ENCODE data around the gene RIMBP2.

RIMBP2 gene

DNA sequence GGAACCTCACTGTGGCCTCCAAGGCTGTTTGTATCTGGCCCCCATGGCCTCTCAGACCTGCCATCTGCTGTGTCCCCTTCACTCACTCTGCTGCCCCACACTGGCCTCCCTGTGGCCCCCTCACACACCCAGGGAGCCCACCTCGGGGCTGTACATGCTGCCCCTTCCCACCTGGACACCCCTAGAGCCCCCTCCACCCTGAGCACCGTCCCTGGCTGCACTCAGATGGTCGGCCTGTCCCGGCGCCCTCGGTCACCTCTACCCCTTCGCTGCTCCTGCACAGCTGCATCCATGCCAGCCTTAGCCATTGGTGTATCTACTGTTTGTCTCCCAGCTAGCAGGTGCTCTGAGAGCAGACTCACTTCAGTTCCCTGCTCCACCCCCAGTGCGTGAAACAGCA is 144.4 kb downstream of the RIMBP2 start:
- DNase-seq (ENCODE audit: low spot score) = no peak

DNA sequence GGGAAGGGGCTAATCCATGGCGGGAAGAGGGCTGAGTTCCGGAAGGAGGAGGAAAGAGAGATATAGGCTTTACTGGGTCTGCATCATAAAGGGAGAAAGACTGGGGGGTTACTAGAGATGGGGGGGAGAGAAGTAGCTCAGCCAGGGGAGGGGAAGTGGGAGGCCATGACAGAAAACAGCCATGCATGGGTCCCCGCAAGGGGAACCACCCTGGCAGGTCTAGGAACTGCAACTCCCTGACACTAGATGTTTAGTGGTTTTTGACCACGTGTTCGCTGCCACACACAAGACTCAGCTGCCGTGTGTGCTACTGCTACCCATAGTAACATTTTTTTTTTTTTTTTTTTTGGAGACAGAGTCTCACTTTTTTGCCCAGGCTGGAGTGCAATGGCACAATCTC is 145.0 kb downstream of the RIMBP2 start:
- DNase-seq (ENCODE audit: low spot score) = no peak

DNA sequence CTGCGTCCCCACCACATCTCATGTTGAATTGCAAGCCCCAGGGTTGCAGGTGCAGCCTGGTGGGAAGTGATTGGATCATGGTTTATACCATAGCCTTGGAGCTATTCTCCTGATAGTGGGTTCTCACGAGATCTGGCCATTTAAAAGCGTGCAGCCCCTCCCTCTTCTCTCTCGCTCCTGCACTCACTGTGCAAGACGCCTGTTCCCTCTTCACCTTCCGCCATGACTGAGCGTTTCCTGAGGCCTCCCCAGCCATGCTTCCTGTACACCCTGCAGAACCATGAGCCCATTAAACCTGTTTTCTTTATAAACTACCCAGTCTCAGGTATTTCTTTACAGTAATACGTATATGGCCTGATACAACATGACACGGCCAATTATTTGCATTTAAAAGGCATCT is 146.6 kb downstream of the RIMBP2 start:
- DNase-seq (ENCODE audit: low spot score) = no peak

DNA sequence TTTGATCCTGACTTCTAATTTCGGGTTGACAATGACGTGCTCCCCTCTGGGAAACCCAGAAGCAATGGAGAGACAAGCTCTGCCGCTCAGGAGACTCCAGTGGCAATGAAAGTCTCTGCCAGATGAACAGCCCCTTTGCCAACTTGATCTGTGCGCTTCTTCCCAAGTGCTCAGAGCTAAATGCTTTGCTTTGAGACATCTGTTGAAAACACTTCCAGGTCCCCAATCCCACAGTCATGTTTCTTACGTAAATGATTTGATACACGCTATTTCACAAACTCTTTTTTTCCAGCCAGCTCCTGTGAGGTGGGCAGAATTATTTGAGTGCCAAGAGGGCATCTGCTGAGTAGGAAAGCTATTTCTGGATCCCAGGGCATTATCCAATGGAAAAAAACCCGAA is 147.6 kb downstream of the RIMBP2 start:
- no peak for DNase-seq (ENCODE audit: low spot score)

DNA sequence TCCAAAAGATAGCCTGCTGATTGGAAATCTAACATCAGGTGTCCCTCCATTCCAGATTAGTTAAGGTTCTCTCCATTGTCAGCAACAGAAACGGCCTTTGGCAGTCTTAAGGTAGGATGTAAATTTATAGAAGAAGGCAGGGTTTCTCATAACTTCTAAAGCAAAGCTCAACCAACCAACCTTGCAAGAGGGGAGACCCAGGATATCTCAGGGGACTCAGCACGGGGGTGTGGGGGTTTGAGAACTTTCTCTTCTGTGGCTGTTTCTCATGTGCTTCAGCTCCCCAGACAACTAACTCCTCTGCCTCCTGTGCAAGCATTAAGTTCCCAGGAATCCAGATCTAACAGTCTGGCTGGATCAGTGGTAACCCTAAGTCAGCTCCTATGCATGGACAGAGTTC is 148.1 kb downstream of the RIMBP2 start:
- DNase-seq (ENCODE audit: low spot score) = no peak

DNA sequence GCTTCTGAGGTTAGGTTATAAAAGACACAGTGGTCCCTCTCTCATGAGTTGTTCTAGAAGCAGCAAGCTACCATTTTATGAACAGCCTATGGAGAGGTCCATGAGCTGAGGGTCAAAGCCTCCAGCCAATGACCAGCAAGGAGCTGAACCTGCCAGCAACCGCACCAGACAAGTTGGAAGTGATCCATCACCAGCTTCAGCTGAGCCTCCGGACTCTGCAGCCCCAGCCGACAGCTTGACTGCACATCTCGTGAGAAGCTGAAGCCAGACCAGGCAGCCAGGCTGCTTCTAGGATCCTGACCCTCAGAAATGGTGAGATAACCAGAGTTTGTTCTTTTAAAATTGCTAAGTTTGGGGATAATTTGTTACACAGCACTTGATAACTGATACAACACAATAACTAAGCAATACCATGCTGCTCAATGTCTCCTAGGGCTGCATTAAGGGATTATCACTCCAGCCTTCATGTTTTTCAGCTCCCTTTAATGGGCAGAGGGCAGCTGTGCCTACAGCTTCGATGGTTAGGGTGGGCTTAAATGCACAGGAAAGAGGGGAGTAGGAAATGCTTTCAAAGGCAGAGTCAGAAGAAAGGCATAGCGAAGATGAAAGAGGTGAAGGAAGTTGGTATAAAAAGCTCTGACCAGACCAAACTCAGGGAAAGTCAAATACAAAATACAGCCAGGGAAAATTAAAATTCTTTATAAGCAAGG is 149.5 kb downstream of the RIMBP2 start:
- DNase-seq (ENCODE audit: low spot score) = no peak

DNA sequence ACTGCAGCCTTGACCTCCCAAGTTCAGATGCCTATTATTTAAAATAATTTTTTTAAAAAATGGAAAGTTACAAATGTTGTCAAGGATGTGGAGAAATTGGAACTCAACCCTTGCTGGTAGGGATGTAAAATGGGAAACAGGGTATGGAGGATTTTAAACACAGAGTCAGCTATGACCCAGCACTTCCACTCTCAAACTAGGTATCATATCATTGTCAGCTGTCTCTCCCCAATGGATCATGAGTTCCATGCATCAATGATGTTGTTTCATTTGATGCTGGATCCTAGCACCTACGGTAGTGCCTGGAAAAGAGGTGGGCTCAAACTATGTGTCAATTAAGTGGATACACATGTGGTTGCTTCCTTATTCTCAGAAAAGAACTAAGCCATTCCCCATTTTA is 150.9 kb downstream of the RIMBP2 start:
- DNase-seq (ENCODE audit: low spot score) = no peak

DNA sequence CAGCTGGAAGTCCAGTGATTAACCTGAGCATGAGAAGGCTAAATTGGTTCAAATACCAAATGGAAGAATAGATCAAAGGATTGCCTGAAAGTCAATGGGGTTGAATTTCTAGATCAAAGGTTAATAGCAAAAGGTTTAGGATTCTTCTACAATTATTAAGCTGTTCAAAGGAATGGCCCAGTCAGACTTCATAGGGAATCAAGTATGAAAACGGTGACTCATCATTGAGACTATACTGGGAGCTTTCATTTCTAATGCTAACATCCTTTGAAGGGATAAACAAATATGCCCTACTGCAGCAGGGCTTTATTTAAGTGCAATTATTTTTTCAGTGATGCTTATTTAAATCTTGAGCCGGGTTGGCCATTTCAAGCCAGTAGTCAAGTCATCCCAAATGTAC is 152.8 kb downstream of the RIMBP2 start:
- DNase-seq (ENCODE audit: low spot score) = no peak

DNA sequence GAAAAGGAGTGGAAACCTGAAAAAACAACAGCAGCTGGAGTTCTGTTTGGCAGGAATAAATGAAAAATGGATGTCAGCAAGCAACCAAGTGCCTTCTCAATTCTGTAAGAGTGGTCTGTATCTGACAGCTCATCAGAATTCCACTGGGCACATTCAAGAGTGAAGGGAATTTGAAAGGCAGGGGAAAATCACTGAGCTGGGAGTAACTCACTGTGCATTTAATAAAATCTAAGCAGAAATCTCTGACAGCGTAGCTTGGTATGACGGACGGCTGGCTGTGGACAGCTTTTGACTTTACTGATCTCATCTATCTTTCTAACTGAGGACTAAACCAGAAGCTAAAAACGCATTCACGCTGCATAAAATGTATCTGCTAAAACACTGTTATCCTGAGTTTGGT is 153.4 kb downstream of the RIMBP2 start:
- DNase-seq (ENCODE audit: low spot score) = no peak

DNA sequence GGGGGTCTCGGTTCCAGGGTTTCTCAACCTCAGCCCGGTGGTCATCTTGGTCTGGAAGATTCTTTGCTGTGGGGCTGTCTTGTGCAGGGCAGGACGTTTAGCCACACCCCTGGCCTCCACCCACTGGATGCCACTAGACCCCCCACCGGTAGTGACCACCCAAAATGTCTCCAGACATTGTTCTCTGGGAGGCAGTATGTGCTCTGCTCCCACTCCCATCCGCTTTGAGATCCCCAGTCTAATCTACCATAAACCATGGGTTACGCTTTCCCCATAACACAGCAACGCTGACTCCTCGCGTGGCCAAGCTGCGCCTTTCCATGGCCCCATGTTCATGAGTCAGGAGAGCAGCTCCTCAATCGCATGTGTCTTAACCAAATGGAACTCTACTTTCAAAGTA is 155.8 kb downstream of the RIMBP2 start:
- no peak for DNase-seq (ENCODE audit: low spot score)

DNA sequence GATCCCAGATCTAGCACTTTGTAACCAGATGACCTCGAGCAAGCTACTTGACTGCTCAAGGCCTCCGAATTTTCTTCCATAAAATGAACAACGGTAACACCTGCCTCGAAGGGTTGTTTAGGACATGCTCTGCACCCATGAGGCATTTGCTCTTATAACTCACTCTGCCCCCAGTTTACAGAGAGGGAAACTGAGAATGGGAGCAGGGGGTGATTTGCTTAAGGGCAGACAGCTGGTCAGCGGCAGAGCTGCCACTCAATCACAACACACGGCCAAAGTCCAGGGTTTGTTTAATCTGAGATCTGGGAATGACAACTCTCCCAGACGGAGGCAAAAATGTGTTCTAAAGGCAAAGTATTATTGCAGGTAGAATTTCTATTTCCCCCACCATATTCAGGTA is 156.3 kb downstream of the RIMBP2 start:
- no peak for DNase-seq (ENCODE audit: low spot score)

DNA sequence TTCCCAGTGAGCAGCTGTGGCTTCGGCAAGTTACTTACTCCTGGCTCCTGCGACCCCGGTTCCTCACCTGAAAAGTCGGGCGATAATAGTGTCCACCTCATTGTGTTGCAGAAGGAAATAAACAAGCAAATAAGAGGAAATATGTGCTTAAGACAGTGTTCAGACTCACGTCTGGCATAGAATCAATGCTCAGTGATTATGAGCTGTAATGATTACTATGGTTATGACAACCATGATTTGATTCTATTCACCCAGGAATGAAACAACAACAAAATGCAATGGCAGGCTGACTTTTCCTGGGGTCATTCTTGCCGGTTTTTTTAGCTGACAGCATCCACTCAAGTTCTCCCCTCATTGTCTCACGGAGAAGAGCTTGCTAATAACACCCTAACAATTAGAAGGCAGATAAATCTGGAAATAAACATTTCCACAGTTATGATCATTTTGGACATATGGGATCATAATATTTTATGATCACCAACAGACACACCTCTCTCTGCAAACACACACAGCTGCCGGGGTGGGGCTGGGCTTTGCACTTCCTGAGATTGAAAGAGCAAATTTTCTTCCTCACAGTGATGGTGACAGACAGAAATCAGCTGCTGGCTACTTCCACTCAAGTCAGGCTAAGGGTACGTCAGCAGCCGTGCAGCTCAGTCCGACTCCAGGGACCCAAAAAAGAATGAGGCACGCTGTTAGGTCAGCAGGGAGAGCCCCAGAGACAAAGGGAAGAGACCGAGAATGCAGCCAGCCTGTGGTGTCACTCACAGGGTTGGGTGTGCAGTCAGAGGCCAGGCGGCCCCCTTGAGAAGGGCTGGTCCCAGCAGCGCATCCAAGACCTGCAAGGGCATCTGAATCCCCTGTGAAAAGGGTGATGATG is 158.0 kb downstream of the RIMBP2 start:
- DNase-seq (ENCODE audit: low spot score) = no peak

DNA sequence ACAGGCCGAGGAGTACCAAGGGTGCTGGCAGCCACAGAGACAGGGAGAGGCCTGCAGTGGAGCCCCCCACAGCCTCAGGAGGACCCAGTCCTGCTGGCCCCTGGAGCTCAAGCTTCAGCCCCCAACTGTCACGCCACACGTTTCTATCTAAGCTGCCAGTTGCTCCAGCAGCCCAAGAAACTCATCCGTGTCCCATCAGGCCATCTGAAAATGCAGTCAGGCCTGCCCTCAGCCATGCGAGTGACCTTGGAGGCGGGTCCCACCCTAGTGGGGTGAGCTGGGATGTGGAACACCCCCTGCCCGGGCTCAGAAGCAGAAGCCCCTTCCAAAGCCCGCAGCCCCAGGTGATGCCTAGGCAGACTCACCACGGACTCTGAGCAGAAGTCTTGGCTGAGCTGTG is 158.9 kb downstream of the RIMBP2 start:
- DNase-seq (ENCODE audit: low spot score) = no peak

DNA sequence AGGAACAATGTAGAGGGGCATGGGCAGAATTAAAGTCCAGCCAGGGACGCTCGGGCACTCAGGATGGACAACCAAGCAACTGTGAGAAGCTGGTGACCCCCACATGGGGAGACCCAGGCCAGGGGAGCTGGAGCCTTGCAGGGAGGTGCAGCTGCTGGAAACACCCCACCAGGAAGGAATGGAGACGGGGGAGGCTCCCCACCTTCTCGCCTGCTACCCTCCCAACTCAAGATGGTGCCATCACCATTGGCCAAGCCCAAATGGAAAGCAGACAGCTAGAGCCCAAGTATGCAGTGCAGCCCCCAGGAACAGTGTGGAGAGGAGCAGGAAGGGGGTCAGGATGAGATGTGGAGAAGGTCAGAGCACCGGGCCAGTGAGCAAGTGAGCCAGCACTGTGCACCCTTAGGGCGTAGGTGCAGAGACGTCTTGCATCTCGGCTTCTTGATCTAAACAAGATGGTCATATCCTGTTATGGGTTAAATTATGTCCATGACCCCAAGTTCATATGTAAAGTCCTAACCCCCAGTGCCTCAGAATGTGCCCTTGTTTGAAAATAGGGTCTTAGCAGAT is 159.5 kb downstream of the RIMBP2 start:
- DNase-seq (ENCODE audit: low spot score) = no peak

DNA sequence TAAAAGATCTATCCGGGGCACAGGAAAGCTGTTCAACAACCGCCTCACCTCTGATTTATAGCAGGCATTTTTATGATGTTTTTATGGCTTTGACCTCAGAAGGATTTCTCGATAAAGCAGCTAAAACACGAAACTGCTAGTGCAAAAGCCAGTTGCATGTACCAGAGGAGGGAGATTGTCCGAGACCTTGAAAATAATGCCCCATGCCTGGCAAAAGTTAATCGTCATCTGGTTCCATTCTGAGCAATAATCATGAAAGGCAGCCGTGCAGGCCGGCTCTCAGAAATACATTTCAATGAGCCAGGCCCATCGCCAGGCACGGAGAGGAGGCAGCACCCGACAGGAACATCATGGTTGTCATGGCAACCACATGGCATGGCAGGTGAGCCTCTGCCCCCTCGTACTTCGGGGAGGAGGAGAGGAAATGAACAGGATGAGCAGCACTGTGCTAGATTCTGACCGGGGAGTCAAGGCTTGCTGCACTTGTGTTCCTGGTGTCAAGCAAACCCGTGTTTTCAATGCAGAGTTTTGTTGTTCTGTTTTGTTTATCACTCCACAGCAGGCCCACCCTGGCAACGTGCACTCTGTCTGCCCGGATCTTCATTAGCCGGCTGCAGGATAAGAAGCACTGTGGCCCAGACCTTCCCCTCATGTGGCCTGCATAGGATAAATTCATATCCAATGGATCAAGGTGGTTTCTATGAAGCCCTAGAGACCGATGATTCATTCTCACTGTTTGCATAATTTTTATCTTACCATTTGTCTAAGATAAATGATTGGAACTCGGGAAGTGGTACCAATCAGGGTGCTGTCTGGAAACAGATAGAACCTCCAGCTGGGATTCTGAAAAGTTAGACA is 160.2 kb downstream of the RIMBP2 start:
- no peak for DNase-seq (ENCODE audit: low spot score)

DNA sequence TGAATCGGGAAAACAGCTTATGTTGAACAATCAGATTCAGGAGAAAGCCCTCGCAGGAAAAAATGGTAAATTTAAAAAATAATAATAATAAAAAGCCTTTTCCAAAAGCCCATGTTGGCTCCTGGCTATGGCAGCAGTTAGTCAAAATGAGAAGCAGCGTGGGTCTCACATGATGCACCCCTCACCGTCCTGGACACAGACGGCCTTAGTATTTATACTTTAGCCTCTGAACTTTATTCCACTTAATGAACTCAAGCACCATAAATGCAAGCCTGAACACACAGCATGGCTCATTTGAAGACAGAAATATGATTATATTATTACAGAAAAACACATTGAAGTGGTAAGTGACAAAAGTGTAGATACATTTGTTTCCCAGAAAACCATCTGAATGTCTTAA is 160.9 kb downstream of the RIMBP2 start:
- no peak for DNase-seq (ENCODE audit: low spot score)

DNA sequence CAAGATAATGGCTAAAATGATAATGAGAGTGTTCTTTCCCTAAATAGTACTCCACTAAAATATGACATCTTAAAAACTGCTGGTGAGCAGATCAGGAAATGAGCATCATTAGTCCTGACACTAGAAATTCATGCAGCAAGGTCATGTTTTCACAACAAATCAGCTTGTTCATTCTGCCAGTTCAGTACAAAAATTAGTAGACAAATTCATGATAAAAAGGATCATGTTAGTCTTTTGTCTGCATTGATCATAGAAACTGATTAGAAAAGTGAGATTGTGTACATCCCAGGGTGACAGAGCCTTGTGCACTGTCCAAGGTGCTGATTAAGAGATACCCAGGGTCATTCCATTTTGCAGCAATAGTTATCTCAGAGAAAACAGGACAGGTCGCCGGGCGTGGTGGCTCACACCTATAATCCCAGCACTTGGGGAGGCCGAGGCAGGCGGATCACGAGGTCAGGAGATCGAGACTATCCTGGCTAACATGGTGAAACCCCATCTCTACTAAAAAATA is 163.6 kb downstream of the RIMBP2 start:
- DNase-seq (ENCODE audit: low spot score) = no peak

DNA sequence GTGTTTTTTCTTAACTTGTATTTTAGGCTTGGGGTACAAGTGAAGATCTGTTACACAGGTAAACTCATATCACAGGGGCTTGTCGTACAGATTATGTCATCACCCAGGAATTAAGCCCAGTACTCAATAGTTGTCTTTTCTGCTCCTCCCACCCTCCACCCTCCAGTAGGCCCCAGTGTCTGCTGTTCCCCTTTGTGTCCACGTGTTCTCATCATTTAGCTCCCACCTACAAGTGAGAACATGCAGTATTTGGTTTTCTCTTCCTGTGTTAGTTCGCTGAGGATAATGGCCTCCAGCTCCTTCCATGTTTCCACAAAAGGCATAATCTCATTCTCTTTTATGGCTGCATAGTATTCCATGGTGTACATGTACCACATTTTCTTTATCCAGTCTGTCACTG is 166.7 kb downstream of the RIMBP2 start:
- DNase-seq (ENCODE audit: low spot score) = no peak

DNA sequence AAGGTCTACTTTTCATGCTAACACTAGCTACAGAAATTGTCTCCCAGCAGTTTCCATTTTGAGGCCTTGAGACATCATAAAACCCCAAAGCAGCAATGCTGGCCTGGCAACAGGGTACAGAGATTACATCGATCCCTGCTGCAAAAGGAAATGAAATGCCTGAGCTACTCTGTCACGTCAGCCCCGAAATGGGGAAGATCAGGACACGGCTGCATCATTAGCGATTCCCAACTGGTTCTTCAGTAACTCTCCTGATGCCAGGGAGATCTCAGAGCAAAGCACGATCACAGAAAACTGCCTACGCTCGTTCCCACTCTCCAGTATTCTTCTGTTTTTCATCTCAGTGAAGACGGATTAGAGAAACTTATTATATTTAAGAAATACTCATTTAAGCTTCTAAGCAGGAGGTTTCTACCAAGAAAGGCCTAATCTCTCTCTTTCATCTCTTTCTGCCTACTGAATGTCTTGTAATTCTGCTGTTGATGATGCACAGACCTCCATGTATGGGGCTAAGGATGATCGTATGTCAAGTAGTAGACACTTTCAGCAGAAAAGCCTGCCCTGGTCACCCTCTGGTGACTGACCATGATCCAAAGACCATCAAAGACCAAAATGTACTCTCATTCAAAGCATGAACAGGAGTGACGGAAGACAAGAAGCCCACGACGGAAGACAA is 168.5 kb downstream of the RIMBP2 start:
- DNase-seq (ENCODE audit: low spot score) = no peak

DNA sequence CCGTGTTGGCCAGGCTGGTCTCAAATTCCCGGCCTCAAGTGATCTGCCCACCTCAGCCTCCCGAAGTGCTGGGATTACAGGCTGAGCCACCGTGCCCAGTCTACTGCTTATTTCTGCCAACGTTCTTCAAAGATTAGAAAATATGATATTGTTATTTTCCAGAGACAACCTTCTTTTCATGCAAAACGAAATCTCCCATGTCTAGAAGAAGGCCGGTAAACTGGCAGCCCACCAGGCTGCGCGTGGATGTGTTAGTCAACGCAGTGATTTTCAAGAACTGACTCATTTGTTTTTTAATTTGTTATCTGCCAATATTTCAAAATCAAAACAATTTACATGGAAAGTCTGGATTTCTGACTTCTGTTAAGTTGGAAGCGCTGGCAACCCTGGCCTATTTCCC is 169.6 kb downstream of the RIMBP2 start:
- no peak for DNase-seq (ENCODE audit: low spot score)

DNA sequence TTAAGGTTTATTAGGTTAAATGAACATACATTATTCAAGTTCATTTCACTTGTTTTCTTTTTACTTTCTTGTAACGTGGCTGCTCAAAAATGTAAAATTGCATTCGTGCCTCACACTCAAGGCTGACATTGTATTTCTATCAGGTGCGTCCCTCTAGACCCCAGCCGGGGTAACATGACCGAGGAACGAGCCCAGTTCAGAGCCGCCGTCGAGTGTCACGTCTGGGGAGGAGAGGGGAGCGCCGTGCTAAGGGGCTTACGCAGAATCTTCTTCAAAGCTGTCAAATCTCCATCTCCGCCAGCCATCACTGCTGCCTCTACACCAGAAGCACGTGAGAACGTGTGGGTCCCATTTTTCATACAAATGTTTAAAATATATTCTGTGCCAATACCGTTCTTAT is 170.6 kb downstream of the RIMBP2 start:
- no peak for DNase-seq (ENCODE audit: low spot score)

DNA sequence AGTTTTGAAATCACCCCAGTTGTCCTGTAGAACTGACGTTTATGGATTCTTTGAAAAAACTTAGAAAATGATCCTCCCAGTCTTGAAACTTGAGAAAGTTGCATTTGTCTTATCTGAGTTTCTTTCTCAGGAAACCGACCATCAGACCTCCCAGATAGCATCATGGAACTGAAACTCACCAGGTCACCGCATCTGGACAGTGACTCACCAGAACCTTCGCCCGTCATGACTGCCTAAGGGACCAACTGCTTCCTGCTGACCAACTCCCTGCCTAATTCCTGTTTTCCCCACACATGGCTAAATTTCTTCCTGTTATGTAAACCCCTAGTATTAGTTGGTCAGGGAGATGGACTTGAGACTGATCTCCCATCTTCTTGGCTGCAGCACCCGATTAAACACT is 175.7 kb downstream of the RIMBP2 start:
- DNase-seq (ENCODE audit: low spot score) = no peak
